Measurements from ENCODE around the gene TCTN1. TPM values are rescaled to one million over a fixed set of nuclear protein-coding genes. Genes with fewer than 3 reads are reported as not detected.

Gene TCTN1
- total and polyA plus RNA-seq, 2 donors (not counting 3 experiments of a cell fraction or from before 2014, with no cell fraction given), result 21.1 to 23.3 TPM

DNA sequence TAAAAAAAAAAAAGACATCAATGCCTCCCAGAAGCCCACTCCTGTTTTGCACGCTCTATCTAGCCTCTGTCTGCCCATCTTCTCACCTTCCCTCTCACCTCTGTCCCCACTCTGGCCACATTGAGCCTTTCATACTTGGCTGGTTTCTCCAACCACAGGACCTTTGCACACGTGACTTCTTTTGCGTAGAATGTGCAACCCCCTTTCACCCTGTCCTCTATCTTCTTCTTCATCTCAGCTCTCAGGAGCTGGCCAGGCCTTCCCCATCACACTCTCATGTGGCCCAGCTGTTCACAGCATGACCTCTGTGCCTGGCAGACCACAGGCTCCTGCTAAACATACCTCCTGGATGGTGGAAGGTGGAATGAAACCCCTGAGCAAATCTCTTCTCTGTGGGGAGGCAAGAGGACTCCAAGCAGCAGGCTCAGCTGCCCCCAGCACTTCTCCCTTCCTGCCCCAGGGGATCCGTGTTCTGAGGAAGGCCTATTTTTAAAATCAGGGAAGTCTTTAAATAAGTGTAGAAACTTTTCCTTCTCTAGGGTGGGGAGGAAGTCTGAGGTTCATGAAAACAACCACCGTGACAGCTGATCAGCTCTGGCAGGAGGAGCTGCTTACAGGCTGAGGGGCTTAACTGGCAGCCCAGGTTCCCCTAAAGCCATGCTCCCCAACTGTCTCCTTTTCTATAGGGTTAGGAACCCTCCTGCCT lies 63.4 kb downstream of the TCTN1 start:
- DNase-seq (ENCODE audit: low read depth, low spot score) (no peak), FAIRE-seq (no peak)
- H3K27ac ChIP-seq (ENCODE audit: insufficient read depth, low read depth, low read length), result no peak overlapping the region
- H3K4me2 ChIP-seq (ENCODE audit: insufficient read depth, low read length), result no peak overlapping the region
- no peaks in the 10 kb centered on the region for H3K79me2 ChIP-seq (ENCODE audit: control insufficient read depth, insufficient read depth, low read length)
- dilution Hi-C loops (cut with MboI; ENCODE audit: extremely low pct_ligation_motif_present, low sequenced_read_pairs), result no loop called here
- intact Hi-C loops (cut with micrococcal nuclease), result no loop called here
- BruUV-seq (replicated peaks), result no TSS peak
- no peak overlapping the region for H3K9ac ChIP-seq (replicated peaks; ENCODE audit: extremely low read depth, insufficient read depth, low read length)
- H3K4me3 ChIP-seq (replicated peaks in 1 of 3; ENCODE audit: insufficient read depth in 1 of 3, low read depth in 1 of 3, low read length in 3 of 3), result no peak overlapping the region
- TF ChIP-seq POLR2AphosphoS5 (IDR thresholded peaks at IDR 0.05; ENCODE audit: insufficient read depth, low read depth, low read length) (no peak), FOS (IDR thresholded peaks at IDR 0.05; ENCODE audit: borderline replicate concordance, insufficient read depth, low read length) (no peak), GATA2 (IDR thresholded peaks at IDR 0.05; ENCODE audit: insufficient read depth, insufficient read length, low read depth, low read length) (no peak), POLR2A (IDR thresholded peaks at IDR 0.05; ENCODE audit: low read depth, low read length) (no peak), MYC (IDR thresholded peaks at IDR 0.05; ENCODE audit: low read depth, low read length) (no peak), JUN (IDR thresholded peaks at IDR 0.05; ENCODE audit: borderline replicate concordance, insufficient read depth, insufficient read length, low read depth) (no peak), EZH2 (IDR thresholded peaks at IDR 0.05; ENCODE audit: borderline replicate concordance, low read depth, low read length, severe bottlenecking) (no peak)
- TF ChIP-seq, protein P1, sequence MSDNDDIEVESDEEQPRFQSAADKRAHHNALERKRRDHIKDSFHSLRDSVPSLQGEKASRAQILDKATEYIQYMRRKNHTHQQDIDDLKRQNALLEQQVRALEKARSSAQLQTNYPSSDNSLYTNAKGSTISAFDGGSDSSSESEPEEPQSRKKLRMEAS (IDR thresholded peaks at IDR 0.05; ENCODE audit: insufficient read depth, insufficient read length), result no peak
- TF ChIP-seq, protein P2, sequence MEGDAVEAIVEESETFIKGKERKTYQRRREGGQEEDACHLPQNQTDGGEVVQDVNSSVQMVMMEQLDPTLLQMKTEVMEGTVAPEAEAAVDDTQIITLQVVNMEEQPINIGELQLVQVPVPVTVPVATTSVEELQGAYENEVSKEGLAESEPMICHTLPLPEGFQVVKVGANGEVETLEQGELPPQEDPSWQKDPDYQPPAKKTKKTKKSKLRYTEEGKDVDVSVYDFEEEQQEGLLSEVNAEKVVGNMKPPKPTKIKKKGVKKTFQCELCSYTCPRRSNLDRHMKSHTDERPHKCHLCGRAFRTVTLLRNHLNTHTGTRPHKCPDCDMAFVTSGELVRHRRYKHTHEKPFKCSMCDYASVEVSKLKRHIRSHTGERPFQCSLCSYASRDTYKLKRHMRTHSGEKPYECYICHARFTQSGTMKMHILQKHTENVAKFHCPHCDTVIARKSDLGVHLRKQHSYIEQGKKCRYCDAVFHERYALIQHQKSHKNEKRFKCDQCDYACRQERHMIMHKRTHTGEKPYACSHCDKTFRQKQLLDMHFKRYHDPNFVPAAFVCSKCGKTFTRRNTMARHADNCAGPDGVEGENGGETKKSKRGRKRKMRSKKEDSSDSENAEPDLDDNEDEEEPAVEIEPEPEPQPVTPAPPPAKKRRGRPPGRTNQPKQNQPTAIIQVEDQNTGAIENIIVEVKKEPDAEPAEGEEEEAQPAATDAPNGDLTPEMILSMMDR (IDR thresholded peaks at IDR 0.05; ENCODE audit: extremely low read depth in 1 of 2, insufficient read depth in 1 of 2, low read depth in 1 of 2, low read length in 2 of 2), result no peak
- H3K9me1 ChIP-seq (replicated peaks; ENCODE audit: control insufficient read depth, extremely low read depth, insufficient read depth, low read length), result no peaks in the 10 kb centered on the region
- no peaks in the 10 kb centered on the region for H3K4me1 ChIP-seq (ENCODE audit: control insufficient read depth, extremely low read depth, insufficient read depth, low read length)
- no peak overlapping the region for H2AFZ ChIP-seq (ENCODE audit: low read depth, low read length)
- H3K36me3 ChIP-seq (ENCODE audit: control insufficient read depth in 2 of 2, extremely low read depth in 1 of 2, insufficient read depth in 2 of 2, low read length in 2 of 2), result no peaks in the 10 kb centered on the region
- CTCF ChIA-PET, result no interaction called here
- no peaks in the 10 kb centered on the region for H3K9me3 ChIP-seq (replicated peaks; ENCODE audit: control insufficient read depth, insufficient read depth, low read length)
- POLR2A ChIA-PET, result no interaction called here
- no peaks in the 10 kb centered on the region for H3K27me3 ChIP-seq (ENCODE audit: control insufficient read depth in 2 of 2, insufficient read depth in 2 of 2, low read length in 2 of 2)
- no peaks in the 10 kb centered on the region for H4K20me1 ChIP-seq (replicated peaks; ENCODE audit: control insufficient read depth, extremely low read depth, insufficient read depth, low read length)
